DOHH2 (cell line): ENCODE measurements around the gene FARS2.

Source experiments
- H3F3A ChIP-seq: fragments of 200-600 bp; sonication (generic), shearing (Covaris generic); 2 replicates; pipeline ENCODE4 v1.6.0; 2016; ENCODE audit warnings: antibody characterized with exemption, mild to moderate bottlenecking; ENCODE audit not compliant: control insufficient read depth, insufficient read depth
- H3K27ac ChIP-seq: fragments of 200-600 bp; sonication (generic); 2 replicates; pipeline ENCODE4 v1.5.1; 2014; ENCODE audit warnings: low read depth, mild to moderate bottlenecking, low read length, moderate library complexity
- H3K27me3 ChIP-seq: fragments of 200-600 bp; sonication (generic); 2 replicates; pipeline ENCODE4 v1.6.1; 2014; ENCODE audit warnings: mild to moderate bottlenecking, low read length, mixed read lengths; ENCODE audit not compliant: control insufficient read depth
- H3K36me3 ChIP-seq: fragments of 200-600 bp; sonication (generic); 2 replicates; pipeline ENCODE4 v1.6.1; 2014; ENCODE audit warnings: mild to moderate bottlenecking, low read length, moderate library complexity, mixed read lengths; ENCODE audit not compliant: control insufficient read depth
- H3K4me1 ChIP-seq: fragments of 200-600 bp; sonication (generic); 2 replicates; pipeline ENCODE4 v1.6.1; 2014; ENCODE audit warnings: mild to moderate bottlenecking, low read length, mixed read lengths; ENCODE audit not compliant: control insufficient read depth
- H3K4me2 ChIP-seq: fragments of 200-600 bp; sonication (generic); 2 replicates; pipeline ENCODE4 v1.6.0; 2014; ENCODE audit warnings: mild to moderate bottlenecking, low read length, moderate library complexity
- H3K4me3 ChIP-seq: fragments of 200-600 bp; sonication (generic); 2 replicates; pipeline ENCODE4 v1.5.1; 2014; ENCODE audit warnings: mild to moderate bottlenecking, low read length, mixed read lengths
- H3K79me2 ChIP-seq: fragments of 200-600 bp; sonication (generic); 2 replicates; pipeline ENCODE4 v1.6.1; 2014; ENCODE audit warnings: mild to moderate bottlenecking, low read length, mixed read lengths; ENCODE audit not compliant: control insufficient read depth
- H3K9me2 ChIP-seq: fragments of 200-600 bp; sonication (generic); replicated peaks from 2 replicates; pipeline ENCODE4 v1.6.1; 2014; ENCODE audit warnings: mild to moderate bottlenecking, low read length, mixed read lengths; ENCODE audit not compliant: control insufficient read depth
- H3K9me3 ChIP-seq: fragments of 200-600 bp; sonication (generic); 2 replicates; pipeline ENCODE4 v1.6.1; 2014; ENCODE audit warnings: antibody characterized with exemption, low read length, mixed read lengths; ENCODE audit not compliant: control insufficient read depth, insufficient read depth
- H4K20me1 ChIP-seq: fragments of 200-600 bp; sonication (generic); 2 replicates; pipeline ENCODE4 v1.6.0; 2014; ENCODE audit warnings: low read depth, mild to moderate bottlenecking, antibody characterized with exemption, low read length, moderate library complexity; ENCODE audit not compliant: control insufficient read depth, insufficient read depth
- CTCF ChIP-seq: fragments of 200-600 bp; sonication (generic); IDR thresholded peaks from one replicate; pipeline ENCODE4 v1.5.1; 2014; ENCODE audit warnings: antibody characterized with exemption, mild to moderate bottlenecking, low read depth, low read length; ENCODE audit not compliant: poor library complexity, severe bottlenecking
- EZH2phosphoT487 ChIP-seq: fragments of 200-600 bp; sonication (generic); IDR thresholded peaks from 2 replicates; pipeline ENCODE4 v1.6.1; 2017; ENCODE audit warnings: borderline replicate concordance, mild to moderate bottlenecking, antibody characterized with exemption, low read length, moderate library complexity, mixed read lengths

Gene FARS2

GRCh38 chr6:5637714-5638113, 376.4 kb downstream of the FARS2 start:
- TF ChIP-seq CTCF = no peak
- no peak for TF ChIP-seq EZH2phosphoT487
- Histone ChIP-seq H3F3A (no peaks in the 10 kb centered on the region), H3K36me3 (no peaks in the 10 kb centered on the region), H3K9me3 (peaks cover 14% of the 10 kb centered on the region), H3K79me2 (no peaks in the 10 kb centered on the region), H3K4me2 (no peak overlapping the region), H3K27me3 (no peaks in the 10 kb centered on the region), H4K20me1 (no peaks in the 10 kb centered on the region), H3K4me1 (peaks cover 5% of the 10 kb centered on the region), H3K9me2 (no peaks in the 10 kb centered on the region), H3K27ac (no peak overlapping the region), H3K4me3 (no peak overlapping the region)

GRCh38 chr6:5638666-5639065, 377.4 kb downstream of the FARS2 start:
- TF ChIP-seq EZH2phosphoT487 = no peak
- TF ChIP-seq CTCF = no peak
- H3K4me1 ChIP-seq = no peaks in the 10 kb centered on the region
- no peaks in the 10 kb centered on the region for H3K36me3 ChIP-seq
- no peak overlapping the region for H3K4me3 ChIP-seq
- H3K27ac ChIP-seq = no peak overlapping the region
- no peaks in the 10 kb centered on the region for H3F3A ChIP-seq
- no peaks in the 10 kb centered on the region for H3K9me2 ChIP-seq
- H3K79me2 ChIP-seq = no peaks in the 10 kb centered on the region
- no peaks in the 10 kb centered on the region for H3K27me3 ChIP-seq
- H3K9me3 ChIP-seq = peaks cover 14% of the 10 kb centered on the region
- no peaks in the 10 kb centered on the region for H4K20me1 ChIP-seq
- no peak overlapping the region for H3K4me2 ChIP-seq

GRCh38 chr6:5639193-5639592, 377.9 kb downstream of the FARS2 start:
- no peak for TF ChIP-seq CTCF
- no peak for TF ChIP-seq EZH2phosphoT487
- Histone ChIP-seq H4K20me1 (no peaks in the 10 kb centered on the region), H3K4me3 (no peak overlapping the region), H3K36me3 (no peaks in the 10 kb centered on the region), H3K4me2 (no peak overlapping the region), H3K4me1 (no peaks in the 10 kb centered on the region; the same call in 1 of the 2 replicates), H3K27ac (no peak overlapping the region), H3K79me2 (no peaks in the 10 kb centered on the region), H3F3A (no peaks in the 10 kb centered on the region), H3K27me3 (no peaks in the 10 kb centered on the region), H3K9me3 (peaks cover 14% of the 10 kb centered on the region), H3K9me2 (no peaks in the 10 kb centered on the region)

GRCh38 chr6:5640614-5641013, 379.3 kb downstream of the FARS2 start:
- no peak overlapping the region for H3K27ac ChIP-seq
- H3K27me3 ChIP-seq = no peaks in the 10 kb centered on the region
- no peaks in the 10 kb centered on the region for H3F3A ChIP-seq
- no peaks in the 10 kb centered on the region for H3K36me3 ChIP-seq
- no peaks in the 10 kb centered on the region for H4K20me1 ChIP-seq
- no peaks in the 10 kb centered on the region; the same call in 1 of the 2 replicates for H3K4me1 ChIP-seq
- H3K9me3 ChIP-seq = peaks cover 14% of the 10 kb centered on the region
- TF ChIP-seq EZH2phosphoT487 (no peak), CTCF (no peak)
- H3K4me2 ChIP-seq = no peak overlapping the region
- no peaks in the 10 kb centered on the region for H3K9me2 ChIP-seq
- no peak overlapping the region for H3K4me3 ChIP-seq
- H3K79me2 ChIP-seq = no peaks in the 10 kb centered on the region
